GM10248 (cell line): Measurements from ENCODE around the gene GFRA1.

ENCODE experiments used
- CTCF ChIA-PET: fragments of 300-600 bp; sonication (Branson Sonifier 250); formaldehyde crosslinking; extraction: SDS; loops from one replicate; lab custom pipeline; 2021; ENCODE audit warnings: antibody characterized with exemption; lab: Yijun Ruan, JAX
- POLR2A ChIA-PET: fragments of 350-650 bp; sonication (Branson Sonifier 250); formaldehyde crosslinking; extraction: SDS; loops from one replicate; lab custom pipeline; 2020; ENCODE audit warnings: antibody characterized with exemption; lab: Yijun Ruan, JAX
- DNase-seq: peaks from one replicate; pipeline ENCODE4 v3.0.0; 2012; ENCODE audit errors: extremely low spot score
- CTCF ChIP-seq: IDR thresholded peaks from 2 replicates; pipeline ENCODE4 v1.5.1; 2012; ENCODE audit warnings: mild to moderate bottlenecking, low read depth; ENCODE audit errors: extremely low read depth, missing control alignments, control extremely low read depth

The GFRA1 gene

GRCh38 chr10:116115797-116116196 is 157.2 kb downstream of the GFRA1 start:
- ChIA-PET CTCF (no interaction called here), POLR2A (no interaction called here)
- no peak for DNase-seq
- no peak for TF ChIP-seq CTCF

- no peak for TF ChIP-seq CTCF
- DNase-seq, result no peak
- CTCF ChIA-PET, result no interaction called here
- POLR2A ChIA-PET, result no interaction called here
These were observed 157.9 kb downstream of the GFRA1 start for GRCh38 chr10:116115036-116115641.

GRCh38 chr10:116113721-116114501 is 159.1 kb downstream of the GFRA1 start:
- ChIA-PET CTCF (interaction anchor here (1.4 kb wide), 1 partner anchor 13 kb away, joined by 3 read pairs; no protein-coding TSS in a partner anchor), POLR2A (no interaction called here)
- no peak for TF ChIP-seq CTCF
- DNase-seq, result no peak

GRCh38 chr10:116112232-116113231 is 160.5 kb downstream of the GFRA1 start:
- CTCF ChIA-PET, result interaction anchor here (1.4 kb wide), 1 partner anchor 11 kb away, joined by 3 read pairs; no protein-coding TSS in a partner anchor
- TF ChIP-seq CTCF, result no peak
- DNase-seq, result no peak
- POLR2A ChIA-PET, result no interaction called here

GRCh38 chr10:116111483-116112095 is 161.4 kb downstream of the GFRA1 start:
- ChIA-PET POLR2A (no interaction called here), CTCF (interaction anchor here (1.1 kb wide), 1 partner anchor 27 kb away, joined by 3 read pairs; no protein-coding TSS in a partner anchor)
- no peak for TF ChIP-seq CTCF
- no peak for DNase-seq
